HG02759 (cell line): Measurements from ENCODE around the gene MAGEB4.
A peak's percentile ranks its signal among the peaks of the same experiment; 100 is the strongest.
"Not testable (repeated sequence)": the region's sequence is repeated elsewhere in the genome, so short reads cannot be mapped to it uniquely, and the experiment has no call there.

ENCODE experiments used
- ATAC-seq: cut with Tn5 transposase; IDR thresholded peaks from one replicate; pipeline ENCODE4 v1.9.1; 2021; ENCODE audit warnings: mild to moderate bottlenecking, moderate library complexity; ENCODE audit not compliant: unreplicated experiment

Gene MAGEB4, protein sequence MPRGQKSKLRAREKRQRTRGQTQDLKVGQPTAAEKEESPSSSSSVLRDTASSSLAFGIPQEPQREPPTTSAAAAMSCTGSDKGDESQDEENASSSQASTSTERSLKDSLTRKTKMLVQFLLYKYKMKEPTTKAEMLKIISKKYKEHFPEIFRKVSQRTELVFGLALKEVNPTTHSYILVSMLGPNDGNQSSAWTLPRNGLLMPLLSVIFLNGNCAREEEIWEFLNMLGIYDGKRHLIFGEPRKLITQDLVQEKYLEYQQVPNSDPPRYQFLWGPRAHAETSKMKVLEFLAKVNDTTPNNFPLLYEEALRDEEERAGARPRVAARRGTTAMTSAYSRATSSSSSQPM

DNA sequence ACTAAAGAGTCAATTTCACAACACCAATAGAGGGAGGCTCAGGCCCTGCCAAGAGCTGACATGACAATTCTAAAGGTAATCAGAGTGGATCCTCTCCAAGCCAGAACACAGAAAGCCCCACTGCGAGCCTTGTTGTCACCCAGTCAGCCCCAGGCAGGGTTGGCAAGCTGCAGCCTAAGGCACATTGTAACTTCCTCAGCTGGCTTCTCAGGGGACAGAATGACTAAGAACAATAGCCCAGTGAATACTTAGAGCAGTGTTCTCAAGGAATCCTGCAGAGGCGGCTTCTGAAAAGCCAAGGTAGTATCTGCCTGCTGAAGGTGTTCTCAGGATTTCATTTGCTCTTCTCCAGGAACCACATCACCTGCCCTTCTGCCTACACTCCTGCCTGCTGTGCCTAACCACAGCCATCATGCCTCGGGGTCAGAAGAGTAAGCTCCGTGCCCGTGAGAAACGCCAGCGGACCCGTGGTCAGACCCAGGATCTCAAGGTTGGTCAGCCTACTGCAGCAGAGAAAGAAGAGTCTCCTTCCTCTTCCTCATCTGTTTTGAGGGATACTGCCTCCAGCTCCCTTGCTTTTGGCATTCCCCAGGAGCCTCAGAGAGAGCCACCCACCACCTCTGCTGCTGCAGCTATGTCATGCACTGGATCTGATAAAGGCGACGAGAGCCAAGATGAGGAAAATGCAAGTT, at the start of gene MAGEB4:
Gene MAGEB4, plus strand, starts transcription at position 277 of the 692 bp plus-strand sequence. Its CDS starts 136 bp downstream, at position 413.
- ATAC-seq, result no peak

DNA sequence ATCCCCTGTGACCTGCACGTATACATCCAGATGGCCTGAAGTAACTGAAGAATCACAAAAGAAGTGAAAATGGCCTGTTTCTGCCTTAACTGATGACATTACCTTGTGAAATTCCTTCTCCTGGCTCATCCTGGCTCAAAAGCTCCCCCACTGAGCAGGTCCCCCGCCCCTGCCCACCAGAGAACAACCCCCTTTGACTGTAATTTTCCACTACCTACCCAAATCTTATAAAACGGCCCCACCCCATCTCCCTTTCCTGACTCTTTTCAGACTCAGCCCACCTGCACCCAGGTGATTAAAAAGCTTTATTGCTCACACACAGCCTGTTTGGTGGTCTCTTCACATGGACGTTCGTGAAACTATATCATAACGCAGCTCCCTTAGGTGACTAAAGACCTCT, 47.9 kb upstream of the MAGEB4 start:
- not testable (repeated sequence) for ATAC-seq

DNA sequence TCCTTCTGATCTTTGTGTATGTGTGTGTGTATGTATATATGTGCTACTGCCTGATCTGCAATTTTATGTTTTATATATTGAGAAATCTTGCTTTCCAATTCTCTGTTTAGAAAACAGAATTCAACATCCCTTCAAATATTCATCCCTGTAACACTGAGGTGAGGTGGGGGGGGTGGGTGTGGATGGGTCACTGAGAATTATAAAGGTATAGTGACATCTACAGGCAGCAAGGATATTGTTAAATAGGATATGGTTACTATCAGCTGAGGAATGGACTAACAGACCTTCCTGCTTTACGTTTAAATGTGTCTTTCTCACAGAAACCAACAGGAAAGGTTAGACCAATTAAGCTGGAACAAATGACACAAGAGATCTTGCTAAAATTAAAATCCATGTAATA, 45.5 kb upstream of the MAGEB4 start:
- ATAC-seq, result no peak

DNA sequence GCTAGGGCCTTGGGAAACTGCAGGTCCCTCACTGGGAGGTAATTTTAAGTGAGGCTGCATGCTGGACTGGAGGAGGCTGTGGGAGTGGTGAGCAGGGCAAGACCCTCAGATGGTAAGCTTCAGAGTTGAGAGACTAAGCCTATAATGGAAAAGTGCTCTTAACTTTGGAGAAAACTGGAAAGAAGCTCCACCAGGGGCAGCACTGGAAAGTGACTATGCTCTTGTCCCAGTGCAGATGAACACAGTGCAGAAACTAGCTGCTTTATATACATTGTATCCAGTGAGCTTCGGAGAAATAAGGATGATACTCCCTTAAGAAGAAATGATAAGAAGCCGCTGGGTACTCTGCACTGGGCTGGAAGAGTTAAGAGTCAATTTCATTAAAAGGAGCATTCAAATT, 29.6 kb upstream of the MAGEB4 start:
- no peak for ATAC-seq

DNA sequence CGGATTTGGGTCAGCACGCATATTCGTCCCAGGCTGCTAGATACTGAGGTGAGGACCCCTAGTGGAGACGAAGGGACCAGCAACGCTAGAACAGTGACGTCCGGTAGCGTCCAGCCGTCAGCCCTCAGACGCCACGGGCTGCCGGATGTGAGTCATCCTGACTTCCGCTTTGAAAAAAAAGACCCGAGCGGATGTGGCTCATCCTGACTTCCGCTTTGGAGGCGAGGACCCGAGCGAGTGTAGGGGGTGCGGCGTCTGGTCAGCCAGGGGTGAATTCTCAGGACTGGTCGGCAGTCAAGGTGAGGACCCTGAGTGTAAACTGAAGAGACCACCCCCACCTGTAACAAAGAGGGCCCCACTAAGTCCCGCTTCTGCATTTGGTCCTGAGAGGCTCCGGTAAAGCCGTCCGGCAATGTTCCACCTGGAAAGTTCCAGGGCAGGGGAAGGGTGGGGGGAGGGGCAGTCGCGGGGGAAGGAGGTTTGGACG, 26.4 kb upstream of the MAGEB4 start, which contains the start of gene MAGEB2:
Gene MAGEB2, plus strand, starts transcription at position 207 of the 487 bp plus-strand sequence. CDS start 3,018 bp downstream, outside the sequence.
- no peak for ATAC-seq

DNA sequence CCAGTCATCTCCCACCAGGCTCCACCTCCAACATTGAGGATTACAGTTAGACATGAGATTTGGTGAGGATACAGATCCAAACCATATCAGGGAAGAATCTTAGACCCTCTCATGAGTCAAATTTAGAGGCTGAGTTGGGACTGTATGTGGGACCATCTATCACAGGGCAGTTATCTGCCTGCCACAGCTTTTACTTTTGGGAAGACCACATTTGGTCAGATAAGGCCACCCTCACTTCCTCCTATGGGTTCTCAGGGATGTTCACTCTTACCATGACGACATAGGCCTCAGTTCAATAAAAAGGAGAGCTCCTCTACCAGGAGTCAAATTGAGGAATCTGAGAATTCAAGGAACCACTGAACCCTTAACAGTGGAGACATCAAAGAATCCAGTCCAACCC, 24.3 kb upstream of the MAGEB4 start:
- ATAC-seq, result no peak

DNA sequence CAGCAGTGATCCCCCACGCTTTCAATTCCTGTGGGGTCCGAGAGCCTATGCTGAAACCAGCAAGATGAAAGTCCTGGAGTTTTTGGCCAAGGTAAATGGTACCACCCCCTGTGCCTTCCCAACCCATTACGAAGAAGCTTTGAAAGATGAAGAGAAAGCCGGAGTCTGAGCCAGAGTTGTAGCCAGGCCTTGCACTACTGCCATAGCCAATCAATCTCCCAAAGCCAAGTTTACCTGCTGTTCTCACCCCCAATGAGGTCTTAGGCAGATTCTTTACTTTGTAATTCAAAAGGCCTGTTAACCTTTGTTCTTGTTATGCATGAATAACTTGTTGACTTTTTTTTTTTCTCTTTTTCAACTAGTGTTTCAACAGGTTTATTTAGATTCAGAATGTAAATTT, 22.4 kb upstream of the MAGEB4 start:
- ATAC-seq, result no peak

DNA sequence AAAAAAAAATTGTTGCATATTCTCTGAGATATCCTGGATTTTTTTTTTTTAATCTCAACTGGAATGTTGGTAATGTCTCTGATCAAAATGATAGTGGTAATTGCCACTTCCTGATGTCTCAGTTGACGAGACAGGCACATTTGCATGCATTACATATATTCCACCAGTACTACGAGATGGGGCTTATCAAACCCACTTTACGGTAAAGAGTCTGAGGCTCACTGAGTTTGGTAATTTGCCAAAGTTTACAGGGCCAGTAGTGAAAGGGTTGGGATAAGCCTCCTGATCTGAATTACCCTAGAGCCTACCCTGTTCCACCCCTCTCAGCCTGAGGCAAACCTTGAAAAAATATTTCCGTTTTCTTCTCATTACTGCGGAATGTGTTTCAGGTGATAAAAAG, 21.1 kb upstream of the MAGEB4 start:
- ATAC-seq, result no peak

DNA sequence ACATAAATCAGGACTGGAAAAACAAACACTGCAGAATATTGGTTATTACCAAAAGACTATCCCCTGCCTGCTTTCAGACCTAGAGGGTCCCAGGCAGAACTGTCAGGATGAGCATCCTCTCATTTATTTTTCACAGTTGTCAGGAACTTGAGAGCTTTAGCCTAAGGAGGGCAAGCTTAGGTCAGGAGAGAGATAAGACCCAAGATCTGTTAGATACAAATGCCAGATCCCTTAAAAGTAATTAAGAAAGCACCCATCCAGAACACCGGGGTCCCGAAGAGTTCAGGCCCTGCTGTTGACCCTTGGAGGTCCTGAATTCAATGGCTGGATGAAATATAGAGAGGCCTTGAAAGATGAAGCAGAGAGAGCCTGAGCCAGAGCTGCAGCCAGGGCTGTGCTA, 17.3 kb upstream of the MAGEB4 start:
- no peak for ATAC-seq

DNA sequence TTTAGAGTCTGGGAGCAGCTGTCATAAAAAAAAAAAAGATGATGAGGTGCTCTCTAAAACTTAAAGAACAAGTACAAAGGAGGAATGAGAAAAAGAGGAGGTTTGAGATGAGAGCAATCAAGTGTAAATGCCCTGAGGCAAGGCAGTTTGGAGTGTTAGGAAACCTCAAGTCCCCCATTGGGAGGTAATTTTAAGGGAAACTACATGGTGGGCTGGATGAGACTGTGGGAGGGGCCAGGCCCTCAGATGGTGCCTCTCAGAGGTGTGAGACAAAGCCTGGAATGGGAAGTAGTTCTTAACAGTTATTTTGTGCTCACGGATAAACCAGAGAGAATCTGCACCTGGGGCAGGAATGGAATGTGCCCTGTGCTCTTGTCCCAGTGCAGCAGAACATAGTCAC, 13.3 kb upstream of the MAGEB4 start:
- no peak for ATAC-seq

DNA sequence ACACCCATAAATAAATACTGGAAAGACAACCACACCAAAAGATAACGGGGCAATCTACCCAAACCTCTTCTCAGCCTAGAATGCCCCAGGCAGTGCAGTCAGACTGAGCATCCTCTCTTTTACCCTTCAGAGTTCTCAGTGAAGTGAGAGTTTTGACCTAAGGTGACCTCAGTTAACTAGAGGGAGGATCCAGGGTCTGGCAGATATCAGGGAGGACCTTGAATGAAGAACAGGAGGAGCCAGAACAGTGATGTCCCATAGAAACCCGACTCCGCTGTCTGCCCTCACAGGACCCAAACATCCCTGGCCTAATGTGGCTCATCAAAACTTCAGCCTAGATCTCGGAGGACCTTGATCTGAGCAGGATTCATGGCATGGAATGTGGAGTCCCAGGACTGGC, 11.4 kb upstream of the MAGEB4 start, which contains the start of gene MAGEB3:
Gene MAGEB3, plus strand, starts transcription at position 263 of the 400 bp plus-strand sequence. CDS start 5,268 bp downstream, outside the sequence.
- no peak for ATAC-seq

DNA sequence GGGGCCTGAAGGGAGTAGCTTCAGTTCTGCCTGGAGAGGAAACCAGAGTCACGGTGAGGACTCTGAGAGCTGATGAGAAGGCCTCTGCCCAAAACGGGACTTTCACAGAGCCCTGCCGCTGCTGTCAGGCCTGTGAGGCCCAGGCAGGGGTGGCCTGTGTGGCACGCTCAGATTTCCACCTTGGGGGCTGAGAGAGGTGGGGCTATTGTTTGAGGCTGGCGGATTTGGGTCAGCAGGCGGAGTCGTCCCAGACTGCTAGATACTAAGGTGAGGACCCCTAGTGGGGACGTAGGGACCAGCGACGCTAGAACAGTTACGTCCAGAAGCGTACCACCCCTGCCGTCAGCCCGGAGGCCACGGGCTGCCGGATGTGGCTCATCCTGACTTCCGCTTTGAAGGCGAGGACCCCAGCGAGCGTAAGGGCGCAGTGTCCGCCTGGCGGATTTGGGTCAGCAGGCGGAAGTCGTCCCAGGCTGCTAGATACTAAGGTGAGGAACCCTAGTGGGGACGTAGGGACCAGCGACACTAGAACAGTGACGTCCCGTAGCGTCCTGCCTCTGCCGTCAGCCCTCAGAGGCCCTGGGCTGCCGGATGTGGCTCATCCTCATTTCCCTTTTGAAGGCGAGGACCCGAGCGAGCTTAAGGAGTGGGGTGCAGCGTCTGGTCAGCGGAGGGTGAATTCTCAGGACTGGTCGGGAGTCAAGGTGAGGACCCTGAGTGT, 5.1 kb downstream of the MAGEB4 start, which contains the start of gene MAGEB1:
Gene MAGEB1, plus strand, starts transcription at position 378 of the 721 bp plus-strand sequence. CDS start 3,348 bp downstream, outside the sequence.
- ATAC-seq, result no peak

DNA sequence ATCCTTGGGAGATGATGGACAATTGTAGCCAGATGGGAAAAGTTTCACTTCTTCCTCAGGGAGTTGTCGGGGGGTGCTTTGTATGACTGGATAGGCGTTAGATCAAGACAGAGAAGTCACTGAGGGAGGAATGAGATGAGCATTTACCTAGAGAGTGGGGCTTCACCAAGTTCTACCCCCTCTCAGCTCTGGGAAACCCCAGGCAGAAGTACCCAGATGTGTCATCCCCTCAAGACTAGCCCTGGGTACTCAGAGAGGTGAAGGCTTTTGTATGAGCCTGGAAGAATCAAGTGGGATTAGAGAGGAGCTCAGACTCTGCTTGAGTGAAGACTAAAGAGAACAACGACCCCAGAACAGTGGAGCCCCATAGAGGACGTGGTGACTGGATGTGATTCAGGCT, 7.1 kb downstream of the MAGEB4 start:
- ATAC-seq, result peak; percentile 79

DNA sequence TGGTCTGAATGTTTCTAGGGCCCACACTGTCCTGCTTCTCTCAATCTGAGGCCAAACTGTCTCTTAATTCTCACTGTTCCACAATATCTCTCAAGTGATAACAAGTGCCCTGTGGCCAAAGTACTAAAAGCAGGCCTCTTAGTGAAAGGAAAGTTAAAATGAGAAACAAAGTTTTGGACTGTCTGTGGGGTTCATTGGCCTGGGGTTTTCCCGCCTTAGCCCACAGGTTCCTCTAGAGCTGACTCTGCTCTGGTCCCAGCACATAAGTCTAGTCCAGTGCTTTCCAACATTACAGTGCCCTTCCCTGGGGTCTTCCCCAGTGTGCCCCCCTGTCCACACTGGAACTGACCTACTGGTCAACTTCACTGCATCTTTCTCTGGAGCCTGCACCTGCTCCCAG, 11.5 kb downstream of the MAGEB4 start:
- peak; percentile 67 for ATAC-seq

DNA sequence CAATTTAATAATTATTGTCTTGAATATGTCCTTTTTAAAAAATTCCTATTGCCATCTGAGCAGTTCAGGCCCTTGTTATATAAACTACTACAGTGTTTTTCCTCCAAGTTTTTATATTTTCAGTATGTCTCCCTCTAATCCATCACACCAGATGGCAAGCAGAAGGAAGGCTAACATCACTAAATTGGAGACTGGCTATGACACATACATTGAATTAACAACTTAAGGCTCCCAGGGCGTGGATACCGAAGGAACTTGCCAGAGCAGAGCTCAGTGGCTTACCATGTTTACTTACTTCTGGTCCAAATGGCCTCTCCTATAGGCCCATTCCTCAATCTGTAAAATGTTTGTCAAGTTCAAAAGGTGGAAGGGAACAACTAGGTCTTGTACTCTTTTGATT, 18.1 kb downstream of the MAGEB4 start:
- ATAC-seq, result no peak

DNA sequence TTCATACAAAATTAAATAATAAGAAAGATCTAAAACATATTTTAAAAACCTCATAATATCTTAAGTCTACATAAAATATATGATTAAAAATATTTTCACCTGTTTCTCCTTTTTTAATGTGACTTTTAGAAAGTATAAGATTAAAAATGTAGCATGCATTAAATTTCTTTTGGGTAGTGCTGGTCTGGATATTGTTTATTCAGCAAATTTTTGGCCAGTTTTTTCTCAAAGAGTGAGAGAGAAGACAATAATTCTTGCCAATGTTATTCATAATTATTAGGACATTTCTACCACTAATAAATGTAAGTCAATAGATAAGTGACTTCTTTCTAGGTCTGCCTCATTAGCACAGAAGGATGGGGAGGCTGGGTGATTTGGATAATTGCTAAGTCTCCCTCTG, 19.2 kb downstream of the MAGEB4 start:
- no peak for ATAC-seq

DNA sequence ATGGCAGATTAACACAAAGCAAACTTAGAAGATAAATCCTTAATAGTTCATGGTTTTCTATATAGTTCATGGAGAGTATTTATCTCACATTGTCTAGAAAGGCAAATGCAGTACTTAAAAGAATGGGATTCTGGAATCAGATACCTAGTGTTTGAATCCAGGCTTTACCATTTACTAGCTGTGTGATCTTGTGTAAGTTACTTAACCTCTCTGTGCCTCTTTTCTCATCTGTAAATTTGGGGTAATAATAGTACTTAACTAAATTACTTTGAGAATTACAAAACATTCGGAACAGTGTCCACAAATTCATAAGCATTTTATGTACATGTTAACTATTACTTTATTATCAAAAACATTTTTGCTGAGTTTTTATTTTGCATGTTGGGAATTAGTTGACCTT, 21.0 kb downstream of the MAGEB4 start:
- no peak for ATAC-seq

DNA sequence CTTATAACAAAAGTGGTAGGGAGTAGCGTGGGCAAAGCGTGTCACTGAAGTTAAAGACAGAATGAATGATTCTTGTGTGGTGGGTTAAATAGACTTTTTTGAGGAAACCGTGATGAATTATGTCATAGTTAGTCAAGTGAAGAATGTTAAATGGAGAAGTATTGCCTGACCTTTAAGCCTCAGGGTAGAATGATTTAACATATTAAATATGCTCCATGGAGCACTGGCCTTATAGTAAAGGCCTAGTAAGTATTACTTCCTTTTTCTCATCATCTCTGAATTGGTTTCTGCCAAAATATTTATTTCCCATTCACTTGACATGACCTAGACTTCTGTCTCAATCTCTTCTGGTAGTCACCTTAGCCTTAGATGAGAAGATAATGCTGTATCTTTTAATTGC, 28.8 kb downstream of the MAGEB4 start:
- no peak for ATAC-seq

DNA sequence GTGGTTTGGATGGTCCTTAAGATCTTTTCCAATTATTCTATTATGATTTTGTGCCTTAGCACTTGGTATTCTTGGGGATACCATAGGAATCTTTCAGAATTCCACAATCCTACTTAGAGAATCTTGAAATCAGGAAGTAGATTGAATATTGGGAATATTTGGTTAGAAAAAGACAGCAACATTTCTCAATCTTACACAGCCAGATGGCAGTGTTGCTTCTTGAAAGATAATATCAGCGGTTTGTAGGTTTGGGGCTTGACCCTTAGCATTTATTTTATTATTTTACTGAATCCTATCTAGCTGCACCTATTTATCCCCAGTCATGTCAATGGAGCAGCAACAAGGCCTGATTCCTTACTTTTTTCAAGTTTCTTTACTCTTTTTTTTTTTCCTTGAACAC, 33.7 kb downstream of the MAGEB4 start:
- no peak for ATAC-seq

DNA sequence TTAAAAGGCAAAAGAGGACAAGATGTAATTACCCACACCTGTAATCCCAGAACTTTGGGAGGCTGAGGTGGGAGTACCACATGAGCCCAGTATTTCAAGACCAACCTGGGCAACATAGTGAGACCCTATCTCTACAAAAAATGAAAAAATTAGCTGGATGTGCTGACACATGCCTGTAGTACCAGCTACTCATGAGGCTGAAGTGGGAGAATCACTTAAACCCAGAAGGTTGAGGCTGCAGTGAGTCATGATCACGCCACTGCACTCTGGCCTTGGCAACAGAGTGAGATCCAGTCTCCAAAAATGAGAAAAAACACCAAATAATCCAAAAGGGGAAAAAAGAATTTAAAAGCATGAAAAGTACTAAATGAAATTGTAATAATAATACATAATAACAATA, 36.6 kb downstream of the MAGEB4 start:
- ATAC-seq, result no peak

DNA sequence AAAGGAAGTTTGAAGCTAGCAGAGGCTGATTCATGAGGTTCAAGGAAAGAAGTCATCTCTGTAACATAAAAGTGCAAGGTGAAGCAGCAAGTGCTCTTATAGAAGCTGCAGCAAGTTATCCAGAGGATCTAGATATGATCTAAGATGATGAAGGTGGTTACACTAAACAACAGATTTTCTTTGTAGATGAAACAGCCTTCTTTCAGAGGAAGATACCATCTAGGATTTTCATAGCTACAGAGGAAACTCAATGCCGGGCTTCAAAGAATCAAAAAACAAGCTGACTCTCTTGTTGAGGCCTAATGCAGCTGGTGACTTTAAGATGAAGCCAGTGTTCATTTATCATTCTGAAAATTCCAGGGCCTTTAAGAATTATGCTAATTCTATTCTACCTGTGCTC, 38.6 kb downstream of the MAGEB4 start:
- ATAC-seq, result no peak
